ENCODE data around the gene SARDH. TPM values are rescaled to one million over a fixed set of nuclear protein-coding genes. Genes with fewer than 3 reads are reported as not detected.

The SARDH gene
- polyA plus RNA-seq, 1 donor from 2014 or later: not detected

DNA sequence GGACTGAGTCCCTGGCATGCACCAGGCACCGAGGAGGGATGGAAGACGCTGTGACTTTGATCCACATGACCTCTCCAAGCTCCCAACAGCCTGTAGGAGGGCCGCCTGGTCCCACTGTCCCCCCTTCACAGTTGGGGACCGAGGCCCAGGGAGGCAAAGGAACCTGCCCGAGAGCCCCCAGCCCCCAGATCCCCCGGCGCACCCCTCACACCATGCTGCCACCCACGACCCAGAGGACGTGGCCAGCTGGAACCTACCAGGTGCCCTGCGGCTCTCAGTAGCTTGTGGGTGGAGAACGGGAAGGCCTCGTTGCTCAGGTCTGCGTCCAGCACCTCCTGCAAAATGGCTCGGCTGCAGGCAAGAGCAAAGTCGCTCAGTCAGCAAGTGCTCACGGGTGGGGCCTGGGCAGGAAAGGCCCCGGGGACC, 53.2 kb downstream of the SARDH start:
- TF ChIP-seq EZH2 (IDR thresholded peaks at IDR 0.05; ENCODE audit: borderline replicate concordance, insufficient read depth, low read length, poor library complexity, severe bottlenecking) (no peak), TAF1 (IDR thresholded peaks at IDR 0.05; ENCODE audit: low read depth) (no peak), MXI1 (conservative IDR thresholded peaks at IDR 0.05; ENCODE audit: poor library complexity, severe bottlenecking) (no peak), RAD21 (conservative IDR thresholded peaks at IDR 0.05) (no peak), SMC3 (conservative IDR thresholded peaks at IDR 0.05; ENCODE audit: poor library complexity) (no peak)
- no peak overlapping the region for H3K4me2 ChIP-seq (ENCODE audit: low read length)
- H3K79me2 ChIP-seq (replicated peaks; ENCODE audit: insufficient read depth, low read length): no peaks in the 10 kb centered on the region
- H3K9ac ChIP-seq (ENCODE audit: low read length): no peak overlapping the region
- no peaks in the 10 kb centered on the region for H3F3A ChIP-seq (ENCODE audit: insufficient read depth, low read length, poor library complexity, severe bottlenecking)
- H4K20me1 ChIP-seq (ENCODE audit: insufficient read depth): no peaks in the 10 kb centered on the region
- H3K9me3 ChIP-seq (ENCODE audit: low read length): no peaks in the 10 kb centered on the region
- no peak overlapping the region for H3K4me3 ChIP-seq (ENCODE audit: low read length)
- H3K36me3 ChIP-seq (ENCODE audit: insufficient read depth, low read length): no peaks in the 10 kb centered on the region
- H2AFZ ChIP-seq (ENCODE audit: low read depth, low read length): no peak overlapping the region
- no peak overlapping the region for H3K27ac ChIP-seq (ENCODE audit: low read length)
- no peaks in the 10 kb centered on the region for H3K9me2 ChIP-seq (ENCODE audit: insufficient read depth, low read length)
- H3K27me3 ChIP-seq (ENCODE audit: insufficient read depth, low read depth, low read length): no peaks in the 10 kb centered on the region

DNA sequence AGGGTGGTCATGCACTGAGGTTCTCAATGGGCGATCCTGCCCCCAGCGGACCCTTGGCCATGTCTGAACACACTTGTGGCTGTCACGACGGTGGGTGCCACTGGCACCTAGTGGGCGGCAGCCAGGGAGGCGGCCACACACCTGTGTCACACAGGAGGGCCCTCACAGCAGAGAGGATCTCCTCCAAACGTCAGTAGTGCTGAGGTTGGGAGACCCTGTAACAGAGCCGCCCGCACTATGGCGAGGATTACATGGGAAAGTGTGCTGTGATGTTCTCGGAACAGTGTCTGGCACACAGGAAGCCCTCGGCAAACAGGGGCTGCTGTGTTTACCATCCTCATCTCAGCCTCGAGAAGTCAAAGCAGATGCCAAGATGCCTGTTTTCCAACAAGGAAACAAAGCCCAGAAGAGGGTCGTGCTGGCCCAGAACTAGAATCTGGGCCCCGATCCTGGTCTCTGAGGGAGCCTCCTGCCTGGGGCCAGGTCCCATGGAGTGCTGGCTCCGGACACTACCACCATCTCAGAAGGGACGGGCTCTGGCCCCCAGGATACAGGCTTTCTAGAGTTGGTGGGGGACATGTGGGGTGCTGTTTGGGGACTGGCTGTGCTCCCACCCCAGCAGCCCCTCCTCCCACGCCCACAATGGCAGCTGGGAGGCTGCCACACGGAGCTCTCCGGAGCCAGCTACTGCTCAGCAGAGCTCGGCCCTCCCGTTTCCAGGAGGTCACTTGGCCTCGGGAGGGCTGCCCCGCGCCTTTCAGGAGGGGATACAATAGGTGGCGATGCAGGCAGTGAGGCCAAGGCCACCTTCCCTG, 53.8 kb downstream of the SARDH start:
- H3K27ac ChIP-seq (ENCODE audit: low read length): no peak overlapping the region
- H3F3A ChIP-seq (ENCODE audit: insufficient read depth, low read length, poor library complexity, severe bottlenecking): no peaks in the 10 kb centered on the region
- TF ChIP-seq TAF1 (IDR thresholded peaks at IDR 0.05; ENCODE audit: low read depth): no peak
- TF ChIP-seq EZH2 (IDR thresholded peaks at IDR 0.05; ENCODE audit: borderline replicate concordance, insufficient read depth, low read length, poor library complexity, severe bottlenecking): no peak
- no peak for TF ChIP-seq SMC3 (conservative IDR thresholded peaks at IDR 0.05; ENCODE audit: poor library complexity)
- TF ChIP-seq, protein P1, sequence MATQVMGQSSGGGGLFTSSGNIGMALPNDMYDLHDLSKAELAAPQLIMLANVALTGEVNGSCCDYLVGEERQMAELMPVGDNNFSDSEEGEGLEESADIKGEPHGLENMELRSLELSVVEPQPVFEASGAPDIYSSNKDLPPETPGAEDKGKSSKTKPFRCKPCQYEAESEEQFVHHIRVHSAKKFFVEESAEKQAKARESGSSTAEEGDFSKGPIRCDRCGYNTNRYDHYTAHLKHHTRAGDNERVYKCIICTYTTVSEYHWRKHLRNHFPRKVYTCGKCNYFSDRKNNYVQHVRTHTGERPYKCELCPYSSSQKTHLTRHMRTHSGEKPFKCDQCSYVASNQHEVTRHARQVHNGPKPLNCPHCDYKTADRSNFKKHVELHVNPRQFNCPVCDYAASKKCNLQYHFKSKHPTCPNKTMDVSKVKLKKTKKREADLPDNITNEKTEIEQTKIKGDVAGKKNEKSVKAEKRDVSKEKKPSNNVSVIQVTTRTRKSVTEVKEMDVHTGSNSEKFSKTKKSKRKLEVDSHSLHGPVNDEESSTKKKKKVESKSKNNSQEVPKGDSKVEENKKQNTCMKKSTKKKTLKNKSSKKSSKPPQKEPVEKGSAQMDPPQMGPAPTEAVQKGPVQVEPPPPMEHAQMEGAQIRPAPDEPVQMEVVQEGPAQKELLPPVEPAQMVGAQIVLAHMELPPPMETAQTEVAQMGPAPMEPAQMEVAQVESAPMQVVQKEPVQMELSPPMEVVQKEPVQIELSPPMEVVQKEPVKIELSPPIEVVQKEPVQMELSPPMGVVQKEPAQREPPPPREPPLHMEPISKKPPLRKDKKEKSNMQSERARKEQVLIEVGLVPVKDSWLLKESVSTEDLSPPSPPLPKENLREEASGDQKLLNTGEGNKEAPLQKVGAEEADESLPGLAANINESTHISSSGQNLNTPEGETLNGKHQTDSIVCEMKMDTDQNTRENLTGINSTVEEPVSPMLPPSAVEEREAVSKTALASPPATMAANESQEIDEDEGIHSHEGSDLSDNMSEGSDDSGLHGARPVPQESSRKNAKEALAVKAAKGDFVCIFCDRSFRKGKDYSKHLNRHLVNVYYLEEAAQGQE (IDR thresholded peaks at IDR 0.05; ENCODE audit: borderline replicate concordance): no peak
- TF ChIP-seq, protein P2, sequence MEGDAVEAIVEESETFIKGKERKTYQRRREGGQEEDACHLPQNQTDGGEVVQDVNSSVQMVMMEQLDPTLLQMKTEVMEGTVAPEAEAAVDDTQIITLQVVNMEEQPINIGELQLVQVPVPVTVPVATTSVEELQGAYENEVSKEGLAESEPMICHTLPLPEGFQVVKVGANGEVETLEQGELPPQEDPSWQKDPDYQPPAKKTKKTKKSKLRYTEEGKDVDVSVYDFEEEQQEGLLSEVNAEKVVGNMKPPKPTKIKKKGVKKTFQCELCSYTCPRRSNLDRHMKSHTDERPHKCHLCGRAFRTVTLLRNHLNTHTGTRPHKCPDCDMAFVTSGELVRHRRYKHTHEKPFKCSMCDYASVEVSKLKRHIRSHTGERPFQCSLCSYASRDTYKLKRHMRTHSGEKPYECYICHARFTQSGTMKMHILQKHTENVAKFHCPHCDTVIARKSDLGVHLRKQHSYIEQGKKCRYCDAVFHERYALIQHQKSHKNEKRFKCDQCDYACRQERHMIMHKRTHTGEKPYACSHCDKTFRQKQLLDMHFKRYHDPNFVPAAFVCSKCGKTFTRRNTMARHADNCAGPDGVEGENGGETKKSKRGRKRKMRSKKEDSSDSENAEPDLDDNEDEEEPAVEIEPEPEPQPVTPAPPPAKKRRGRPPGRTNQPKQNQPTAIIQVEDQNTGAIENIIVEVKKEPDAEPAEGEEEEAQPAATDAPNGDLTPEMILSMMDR (IDR thresholded peaks at IDR 0.05; ENCODE audit: poor library complexity, severe bottlenecking): no peak
- TF ChIP-seq RAD21 (conservative IDR thresholded peaks at IDR 0.05): no peak
- no peak for TF ChIP-seq MXI1 (conservative IDR thresholded peaks at IDR 0.05; ENCODE audit: poor library complexity, severe bottlenecking)
- TF ChIP-seq EP300 (conservative IDR thresholded peaks at IDR 0.05; ENCODE audit: poor library complexity, severe bottlenecking): no peak
- no peak for TF ChIP-seq POLR2AphosphoS5 (IDR thresholded peaks at IDR 0.05)
- no peaks in the 10 kb centered on the region for H4K20me1 ChIP-seq (ENCODE audit: insufficient read depth)
- H3K9ac ChIP-seq (ENCODE audit: low read length): no peak overlapping the region
- H3K4me3 ChIP-seq (ENCODE audit: low read length): no peak overlapping the region
- H2AFZ ChIP-seq (ENCODE audit: low read depth, low read length): no peak overlapping the region
- H3K9me2 ChIP-seq (ENCODE audit: insufficient read depth, low read length): no peaks in the 10 kb centered on the region
- H3K79me2 ChIP-seq (replicated peaks; ENCODE audit: insufficient read depth, low read length): no peaks in the 10 kb centered on the region
- H3K4me2 ChIP-seq (ENCODE audit: low read length): no peak overlapping the region
- H3K9me3 ChIP-seq (ENCODE audit: low read length): no peaks in the 10 kb centered on the region
- no peaks in the 10 kb centered on the region for H3K27me3 ChIP-seq (ENCODE audit: insufficient read depth, low read depth, low read length)
- no peaks in the 10 kb centered on the region for H3K36me3 ChIP-seq (ENCODE audit: insufficient read depth, low read length)

All from neural cell (in vitro differentiated cells).